BJ (cell line): ENCODE data around the gene SPATA20. TPM values are rescaled to one million over a fixed set of nuclear protein-coding genes. Genes with fewer than 3 reads are reported as not detected.

ENCODE experiments used
- CTCF ChIA-PET: fragments of 350-600 bp; formaldehyde crosslinking; extraction: SDS; loops from one replicate; lab custom pipeline; 2021; ENCODE audit warnings: antibody characterized with exemption, inconsistent platforms; lab: Yijun Ruan, JAX
- POLR2A ChIA-PET: fragments of 300-600 bp; sonication (Branson Sonifier 250); formaldehyde crosslinking; extraction: SDS; loops from one replicate; lab custom pipeline; 2021; ENCODE audit warnings: antibody characterized with exemption; lab: Charles Lee
- DNase-seq: peaks from one replicate; pipeline ENCODE4 v3.0.0-alpha.2; 2011; ENCODE audit warnings: low read depth
- H3K27me3 ChIP-seq: 2 replicates; pipeline ENCODE4 v1.6.0; 2011; ENCODE audit warnings: low read length; ENCODE audit not compliant: control insufficient read depth, insufficient read depth
- H3K36me3 ChIP-seq: 2 replicates; pipeline ENCODE4 v1.5.1; 2011; ENCODE audit warnings: low read length; ENCODE audit not compliant: control insufficient read depth, insufficient read depth
- H3K4me3 ChIP-seq: 2 replicates; pipeline ENCODE4 v1.5.1; 2011; ENCODE audit warnings: low read depth, mild to moderate bottlenecking, control low read depth, low read length
- polyA plus RNA-seq: library from polyadenylated mRNA; depleted of rRNA; stranded (reverse); fragments of >200 nt; gene quantifications from 2 replicates; pipeline ENCODE4 v1.2.3, GENCODE V29; 2011
- TF ChIP-seq, protein P1 (sequence below): IDR thresholded peaks from 2 replicates; pipeline ENCODE4 v1.5.1; 2011; ENCODE audit warnings: low read depth, mild to moderate bottlenecking, control low read depth, inconsistent platforms, low read length, moderate library complexity; ENCODE audit not compliant: insufficient read depth

SPATA20 gene
- polyA plus RNA-seq, 1 experiment = 46.4 TPM

GRCh38 chr17:50542795-50543774 is 3.9 kb upstream of the SPATA20 start:
- no peak for DNase-seq
- CTCF ChIA-PET = interaction anchor here (0.8 to 4.1 kb wide), 17 partner anchors 8 to 299 kb away, joined by 3 to 21 read pairs (median 5); partner anchors contain the start of gene CACNA1G
- Histone ChIP-seq H3K27me3 (no peaks in the 10 kb centered on the region), H3K36me3 (no peaks in the 10 kb centered on the region), H3K4me3 (no peak overlapping the region)
- TF ChIP-seq, protein P1, sequence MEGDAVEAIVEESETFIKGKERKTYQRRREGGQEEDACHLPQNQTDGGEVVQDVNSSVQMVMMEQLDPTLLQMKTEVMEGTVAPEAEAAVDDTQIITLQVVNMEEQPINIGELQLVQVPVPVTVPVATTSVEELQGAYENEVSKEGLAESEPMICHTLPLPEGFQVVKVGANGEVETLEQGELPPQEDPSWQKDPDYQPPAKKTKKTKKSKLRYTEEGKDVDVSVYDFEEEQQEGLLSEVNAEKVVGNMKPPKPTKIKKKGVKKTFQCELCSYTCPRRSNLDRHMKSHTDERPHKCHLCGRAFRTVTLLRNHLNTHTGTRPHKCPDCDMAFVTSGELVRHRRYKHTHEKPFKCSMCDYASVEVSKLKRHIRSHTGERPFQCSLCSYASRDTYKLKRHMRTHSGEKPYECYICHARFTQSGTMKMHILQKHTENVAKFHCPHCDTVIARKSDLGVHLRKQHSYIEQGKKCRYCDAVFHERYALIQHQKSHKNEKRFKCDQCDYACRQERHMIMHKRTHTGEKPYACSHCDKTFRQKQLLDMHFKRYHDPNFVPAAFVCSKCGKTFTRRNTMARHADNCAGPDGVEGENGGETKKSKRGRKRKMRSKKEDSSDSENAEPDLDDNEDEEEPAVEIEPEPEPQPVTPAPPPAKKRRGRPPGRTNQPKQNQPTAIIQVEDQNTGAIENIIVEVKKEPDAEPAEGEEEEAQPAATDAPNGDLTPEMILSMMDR = no peak
- POLR2A ChIA-PET = interaction anchor here (0.6 kb wide), 1 partner anchor 279 kb away, joined by 3 read pairs; no protein-coding TSS in a partner anchor

- TF ChIP-seq, protein P1 = no peak
- POLR2A ChIA-PET = no interaction called here
- no peak for DNase-seq
- Histone ChIP-seq H3K4me3 (no peak overlapping the region), H3K36me3 (peaks cover 5% of the 10 kb centered on the region), H3K27me3 (no peaks in the 10 kb centered on the region)
- CTCF ChIA-PET = interaction anchor here (0.8 to 4.1 kb wide), 5 partner anchors 18 to 160 kb away, joined by 3 to 21 read pairs (median 3); no protein-coding TSS in a partner anchor
These were observed 2.5 kb upstream of the SPATA20 start for GRCh38 chr17:50544516-50544915.

- TF ChIP-seq, protein P1 = no peak
- ChIA-PET POLR2A (no interaction called here), CTCF (interaction anchor here (0.6 to 8.2 kb wide), 5 partner anchors 66 to 297 kb away, joined by 3 to 186 read pairs (median 3); no protein-coding TSS in a partner anchor)
- DNase-seq = no peak
- no peak overlapping the region for H3K4me3 ChIP-seq
- H3K36me3 ChIP-seq = peaks cover 10% of the 10 kb centered on the region
- H3K27me3 ChIP-seq = no peaks in the 10 kb centered on the region
These were observed 1.7 kb upstream of the SPATA20 start for GRCh38 chr17:50545311-50545710.

GRCh38 chr17:50546701-50547034 is 306 bp upstream of the SPATA20 start:
- ChIA-PET POLR2A (no interaction called here), CTCF (interaction anchor here (0.6 to 8.2 kb wide), 14 partner anchors 13 to 409 kb away, joined by 3 to 186 read pairs (median 4); no protein-coding TSS in a partner anchor)
- H3K27me3 ChIP-seq = no peaks in the 10 kb centered on the region
- DNase-seq = no peak
- TF ChIP-seq, protein P1 = no peak
- no peak overlapping the region for H3K4me3 ChIP-seq
- peaks cover 13% of the 10 kb centered on the region for H3K36me3 ChIP-seq

GRCh38 chr17:50547736-50548083 is 736 bp downstream of the SPATA20 start:
- ChIA-PET CTCF (interaction anchor here (0.7 to 8.2 kb wide), 12 partner anchors 8 to 161 kb away, joined by 3 to 186 read pairs (median 4); partner anchors contain the start of gene CACNA1G), POLR2A (no interaction called here)
- peaks cover 15% of the 10 kb centered on the region for H3K36me3 ChIP-seq
- peak overlapping the region; percentile 52 for H3K4me3 ChIP-seq
- TF ChIP-seq, protein P1 = no peak
- no peaks in the 10 kb centered on the region for H3K27me3 ChIP-seq
- no peak for DNase-seq
